ENCODE results near the gene DCHS2.

DNA sequence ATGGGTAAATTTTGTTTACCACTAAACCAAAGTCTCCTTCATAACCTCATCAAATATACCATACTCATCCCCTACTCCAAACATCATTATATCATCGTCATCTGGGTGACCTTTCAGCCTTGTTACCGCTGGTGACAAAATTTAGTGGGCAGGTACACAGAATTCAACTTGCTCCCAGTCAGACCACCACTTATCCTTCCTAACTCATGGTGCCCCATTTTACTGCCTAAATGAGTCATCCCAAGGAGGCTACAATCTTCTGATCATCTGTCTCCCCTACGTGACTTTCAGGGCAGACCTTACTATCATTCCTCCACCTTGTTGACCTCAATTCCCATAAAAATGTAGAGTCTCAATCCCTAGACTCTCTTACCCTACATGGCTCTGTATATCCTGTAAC lies 49.6 kb downstream of the DCHS2 start:
- no peak for TF ChIP-seq EZH2 (IDR thresholded peaks at IDR 0.05; ENCODE audit: borderline replicate concordance)
- TF ChIP-seq EZH2phosphoT487 (IDR thresholded peaks at IDR 0.05; ENCODE audit: low read depth, severe bottlenecking, unreplicated experiment) = no peak
